ENCODE data around the gene RPL32. TPM values are rescaled to one million over a fixed set of nuclear protein-coding genes. Genes with fewer than 3 reads are reported as not detected.
A peak's percentile ranks its signal among the peaks of the same experiment; 100 is the strongest.

RPL32 gene
- total and polyA plus RNA-seq, 2 of the 4 experiments (the other 2 are of a cell fraction): 566 to 1,856 TPM

- Histone ChIP-seq H4K5ac (ENCODE audit: low read depth, low read length) (no peak overlapping the region), H2BK20ac (ENCODE audit: low read depth, low read length) (no peak overlapping the region), H3K4me3 (ENCODE audit: insufficient read depth, low read depth, low read length) (no peak overlapping the region), H2AK9ac (replicated peaks; ENCODE audit: low read depth, low read length, poor library complexity) (peak overlapping the region; percentile 72), H3K9ac (ENCODE audit: low read depth, low read length) (no peak overlapping the region), H3K4me2 (ENCODE audit: low read depth, low read length) (no peak overlapping the region), H4K20me1 (ENCODE audit: insufficient read depth, low read length) (no peaks in the 10 kb centered on the region; the same call in 1 of the 2 replicates), H2BK120ac (ENCODE audit: low read depth, low read length) (no peak overlapping the region), H2AK5ac (ENCODE audit: low read depth, low read length) (no peak overlapping the region), H3K23ac (ENCODE audit: low read depth, low read length) (no peak overlapping the region), H3K27ac (ENCODE audit: insufficient read depth, low read length) (no peak overlapping the region), H3K4me1 (ENCODE audit: control insufficient read depth, insufficient read depth, low read length) (no peaks in the 10 kb centered on the region; the same call in 1 of the 2 replicates), H3K14ac (replicated peaks; ENCODE audit: low read depth, low read length) (no peak overlapping the region), H2BK15ac (ENCODE audit: low read depth, low read length) (no peak overlapping the region), H3K27me3 (ENCODE audit: control insufficient read depth, insufficient read depth, low read length) (no peaks in the 10 kb centered on the region), H3K4ac (ENCODE audit: low read depth, low read length) (no peak overlapping the region), H3K9me1 (ENCODE audit: insufficient read depth, low read length) (peaks cover 3% of the 10 kb centered on the region; the same call in 1 of the 2 replicates), H4K91ac (ENCODE audit: insufficient read depth, low read depth, low read length) (no peak overlapping the region), H4K8ac (ENCODE audit: low read depth in 2 of 2, low read length in 2 of 2) (no peak overlapping the region), H3K18ac (ENCODE audit: low read depth, low read length) (no peak overlapping the region), H2BK5ac (ENCODE audit: low read depth, low read length, poor library complexity, severe bottlenecking) (no peak overlapping the region), H3K79me1 (ENCODE audit: low read depth in 1 of 2, low read length in 2 of 2) (no peaks in the 10 kb centered on the region; a peak in 1 of 4 replicates), H3K9me3 (ENCODE audit: control insufficient read depth, insufficient read depth, low read length) (no peaks in the 10 kb centered on the region), H3K36me3 (ENCODE audit: control insufficient read depth, insufficient read depth, low read length) (peaks cover 20% of the 10 kb centered on the region; the same call in 1 of the 2 replicates), H3K56ac (ENCODE audit: extremely low read depth, insufficient read depth, low read length) (no peak overlapping the region), H2AFZ (replicated peaks; ENCODE audit: low read length, poor library complexity) (no peak overlapping the region)
- no TSS peak for BruUV-seq (replicated peaks)
- no peak for TF ChIP-seq RFX5 (IDR thresholded peaks at IDR 0.05; ENCODE audit: low read depth, low read length)
- TF ChIP-seq ELK1 (IDR thresholded peaks at IDR 0.05; ENCODE audit: borderline replicate concordance, low read depth, low read length): no peak
- no peak for TF ChIP-seq SMC3 (IDR thresholded peaks at IDR 0.05; ENCODE audit: low read depth, low read length)
- TF ChIP-seq RAD21 (IDR thresholded peaks at IDR 0.05; ENCODE audit: low read length): no peak
- TF ChIP-seq USF2 (IDR thresholded peaks at IDR 0.05; ENCODE audit: low read depth, low read length): no peak
- no peak for TF ChIP-seq CTCF (conservative IDR thresholded peaks at IDR 0.05; ENCODE audit: low read depth, low read length)
- TF ChIP-seq MAFK (IDR thresholded peaks at IDR 0.05; ENCODE audit: low read depth, low read length): no peak
- DNase-seq (no peak), ATAC-seq (ENCODE audit: low read depth) (no peak)
- CTCF ChIA-PET: no interaction called here
- intact Hi-C loops (cut with micrococcal nuclease): no loop called here
- in situ Hi-C loops (cut with MboI; ENCODE audit: low sequenced_read_pairs): no loop called here
- 40% methylated on average over 1 of the region's 8 CpGs; no CpG with 5 or more reads in 1 of the 2 experiments for WGBS, 2 experiments (ENCODE audit: extremely low coverage in 2 of 2, insufficient read length in 1 of 2)
- POLR2A ChIA-PET (ENCODE audit: unreplicated experiment): no interaction called here
- dilution Hi-C loops (cut with HindIII; ENCODE audit: low sequenced_read_pairs, unreplicated experiment): no loop called here
These were observed 16.2 kb downstream of the RPL32 start for GRCh38 chr3:12825156-12825555.
